IMR-90 (cell line): ENCODE measurements around the gene AXL. TPM values are rescaled to one million over a fixed set of nuclear protein-coding genes. Genes with fewer than 3 reads are reported as not detected.

Experiments
- ATAC-seq: fragments of 200-7000 bp; cut with Tn5 transposase; 2 replicates; pipeline ENCODE4 v1.9.1; 2020; ENCODE audit warnings: low read depth, mild to moderate bottlenecking, moderate library complexity
- BruUV-seq: library from RNA; stranded (reverse); fragments of 400-500 nt; replicated peaks from 2 replicates; lab custom pipeline; 2021; lab: Mats Ljungman, UMichigan
- CTCF ChIA-PET: fragments of 300-600 bp; formaldehyde crosslinking; extraction: SDS; loops from one replicate; lab custom pipeline; 2021; ENCODE audit warnings: antibody characterized with exemption; lab: Yijun Ruan, JAX
- POLR2A ChIA-PET: fragments of 300-600 bp; sonication (Branson Sonifier 250); formaldehyde crosslinking; loops from one replicate; lab custom pipeline; 2022; ENCODE audit warnings: antibody characterized with exemption; ENCODE audit not compliant: unreplicated experiment; lab: Charles Lee
- DNase-seq: peaks from one replicate; pipeline ENCODE4 v3.0.0; 2013
- H2AFZ ChIP-seq: replicated peaks from 2 replicates; pipeline ENCODE3; 2013; ENCODE audit warnings: low read length, mild to moderate bottlenecking; ENCODE audit not compliant: poor library complexity
- H2AK5ac ChIP-seq: 2 replicates; pipeline ENCODE4 v1.6.1; 2013; ENCODE audit warnings: low read depth, low read length, inconsistent platforms
- H2AK9ac ChIP-seq: replicated peaks from 2 replicates; pipeline ENCODE3; 2013; ENCODE audit warnings: mild to moderate bottlenecking, low read depth, low read length, moderate library complexity; ENCODE audit not compliant: poor library complexity
- H2BK120ac ChIP-seq: 2 replicates; pipeline ENCODE4 v1.6.1; 2013; ENCODE audit warnings: low read depth, low read length, inconsistent platforms
- H2BK15ac ChIP-seq: 3 replicates; pipeline ENCODE4 v1.6.1; 2013; ENCODE audit warnings: low read depth, low read length, inconsistent platforms
- H2BK20ac ChIP-seq: 2 replicates; pipeline ENCODE4 v1.6.1; 2013; ENCODE audit warnings: low read depth, mild to moderate bottlenecking, inconsistent platforms, low read length, moderate library complexity
- H2BK5ac ChIP-seq: 2 replicates; pipeline ENCODE4 v1.6.1; 2013; ENCODE audit warnings: mild to moderate bottlenecking, low read depth, low read length, inconsistent platforms; ENCODE audit not compliant: poor library complexity, severe bottlenecking
- H3K14ac ChIP-seq: replicated peaks from 2 replicates; pipeline ENCODE4 v1.6.1; 2013; ENCODE audit warnings: low read depth, low read length, inconsistent platforms
- H3K18ac ChIP-seq: 2 replicates; pipeline ENCODE4 v1.6.1; 2013; ENCODE audit warnings: low read depth, low read length, control low read depth
- H3K23ac ChIP-seq: 2 replicates; pipeline ENCODE4 v1.6.1; 2013; ENCODE audit warnings: low read depth, low read length, inconsistent platforms
- H3K27ac ChIP-seq: 2 replicates; pipeline ENCODE4 v1.5.1; 2013; ENCODE audit warnings: mild to moderate bottlenecking, control low read depth, low read length; ENCODE audit not compliant: insufficient read depth
- H3K27me3 ChIP-seq: 2 replicates; pipeline ENCODE4 v1.6.1; 2013; ENCODE audit warnings: low read length; ENCODE audit not compliant: control insufficient read depth, insufficient read depth
- H3K36me3 ChIP-seq: 2 replicates; pipeline ENCODE4 v1.6.1; 2013; ENCODE audit warnings: low read length, mixed read lengths; ENCODE audit not compliant: control insufficient read depth, insufficient read depth
- H3K4ac ChIP-seq: 2 replicates; pipeline ENCODE4 v1.6.1; 2013; ENCODE audit warnings: low read depth, low read length, inconsistent platforms
- H3K4me1 ChIP-seq: 2 replicates; pipeline ENCODE4 v1.6.1; 2013; ENCODE audit warnings: low read length, mixed read lengths; ENCODE audit not compliant: control insufficient read depth, insufficient read depth
- H3K4me2 ChIP-seq: 2 replicates; pipeline ENCODE4 v1.6.1; 2013; ENCODE audit warnings: low read depth, mild to moderate bottlenecking, control low read depth, low read length, moderate library complexity
- H3K4me3 ChIP-seq: 2 replicates; pipeline ENCODE4 v1.5.1; 2013; ENCODE audit warnings: low read depth, mild to moderate bottlenecking, control low read depth, low read length, moderate library complexity; ENCODE audit not compliant: insufficient read depth
- H3K56ac ChIP-seq: 2 replicates; pipeline ENCODE4 v1.6.1; 2013; ENCODE audit warnings: low read length, inconsistent platforms; ENCODE audit not compliant: insufficient read depth; ENCODE audit errors: extremely low read depth
- H3K79me1 ChIP-seq, 2 experiments: 2 replicates each; pipeline ENCODE4 v1.6.1; 2013; ENCODE audit warnings: low read length in 2 of 2, inconsistent platforms in 1 of 2, low read depth in 1 of 2
- H3K9ac ChIP-seq: 2 replicates; pipeline ENCODE4 v1.6.1; 2013; ENCODE audit warnings: low read depth, low read length, control low read depth
- H3K9me1 ChIP-seq: 2 replicates; pipeline ENCODE4 v1.6.1; 2013; ENCODE audit warnings: low read length, inconsistent platforms; ENCODE audit not compliant: insufficient read depth
- H3K9me3 ChIP-seq: 2 replicates; pipeline ENCODE4 v1.6.1; 2013; ENCODE audit warnings: low read length; ENCODE audit not compliant: control insufficient read depth, insufficient read depth
- H4K20me1 ChIP-seq: 2 replicates; pipeline ENCODE4 v1.6.1; 2013; ENCODE audit warnings: low read length, inconsistent platforms; ENCODE audit not compliant: insufficient read depth
- H4K5ac ChIP-seq: 2 replicates; pipeline ENCODE4 v1.6.1; 2013; ENCODE audit warnings: mild to moderate bottlenecking, low read depth, low read length, control low read depth
- H4K8ac ChIP-seq, 2 experiments: 2 replicates each; pipeline ENCODE4 v1.6.1; 2013; ENCODE audit warnings: low read depth in 2 of 2, low read length in 2 of 2, control low read depth in 1 of 2, inconsistent platforms in 1 of 2
- H4K91ac ChIP-seq: 2 replicates; pipeline ENCODE4 v1.6.1; 2013; ENCODE audit warnings: low read depth, low read length, inconsistent platforms; ENCODE audit not compliant: insufficient read depth
- BHLHE40 ChIP-seq: fragments of 150-350 bp; IDR thresholded peaks from 2 replicates; pipeline ENCODE4 v1.6.1; 2016; ENCODE audit warnings: mild to moderate bottlenecking, low read depth, low read length
- CEBPB ChIP-seq: IDR thresholded peaks from 2 replicates; pipeline ENCODE4 v1.6.1; 2012; ENCODE audit warnings: low read depth, low read length, improper control_type of control experiment
- CHD1 ChIP-seq: IDR thresholded peaks from 2 replicates; pipeline ENCODE4 v1.6.1; 2012; ENCODE audit warnings: low read depth, low read length, improper control_type of control experiment
- FOS ChIP-seq: fragments of 150-350 bp; IDR thresholded peaks from 2 replicates; pipeline ENCODE4 v1.6.1; 2016; ENCODE audit warnings: low read depth, low read length
- MAFK ChIP-seq: IDR thresholded peaks from 2 replicates; pipeline ENCODE4 v1.6.1; 2012; ENCODE audit warnings: low read depth, low read length, improper control_type of control experiment
- MAZ ChIP-seq: IDR thresholded peaks from 2 replicates; pipeline ENCODE4 v1.6.1; 2012; ENCODE audit warnings: low read depth, mild to moderate bottlenecking, low read length, improper control_type of control experiment, moderate library complexity, borderline replicate concordance
- MXI1 ChIP-seq: IDR thresholded peaks from 2 replicates; pipeline ENCODE4 v1.6.1; 2012; ENCODE audit warnings: low read depth, mild to moderate bottlenecking, low read length, moderate library complexity, borderline replicate concordance
- NFE2L2 ChIP-seq: fragments of 150-350 bp; IDR thresholded peaks from 2 replicates; pipeline ENCODE4 v1.6.1; 2016; ENCODE audit warnings: low read depth, mild to moderate bottlenecking, low read length
- POLR2A ChIP-seq: IDR thresholded peaks from 2 replicates; pipeline ENCODE4 v1.6.1; 2012; ENCODE audit warnings: mild to moderate bottlenecking, low read depth, low read length
- RAD21 ChIP-seq: IDR thresholded peaks from 2 replicates; pipeline ENCODE4 v1.6.1; 2012; ENCODE audit warnings: low read length, improper control_type of control experiment
- RCOR1 ChIP-seq: IDR thresholded peaks from 2 replicates; pipeline ENCODE4 v1.6.1; 2012; ENCODE audit warnings: mild to moderate bottlenecking, low read length, improper control_type of control experiment; ENCODE audit not compliant: insufficient replicate concordance
- RFX5 ChIP-seq: IDR thresholded peaks from 2 replicates; pipeline ENCODE4 v1.8.0; 2012; ENCODE audit warnings: low read depth, mild to moderate bottlenecking, low read length, moderate library complexity
- SMC3 ChIP-seq: fragments of 150-350 bp; IDR thresholded peaks from 2 replicates; pipeline ENCODE4 v1.6.1; 2016; ENCODE audit warnings: low read depth, mild to moderate bottlenecking, antibody characterized with exemption, low read length, moderate library complexity
- WGBS, 2 experiments: methylation state at CpG; one replicate each; pipeline versions ENCODE4 v1.1.5 to v1.1.7; 2013; ENCODE audit warnings: missing lambda C conversion rate in 2 of 2; ENCODE audit not compliant: insufficient read length in 1 of 2; ENCODE audit errors: extremely low coverage in 2 of 2; 5-methylcytosine and 5-hydroxymethylcytosine counted together
- dilution Hi-C: fragments of 300-500 bp; cut with HindIII; formaldehyde crosslinking; loops from one replicate; pipeline ENCODE4 v1.14.3; 2018; ENCODE audit warnings: low sequenced_read_pairs; ENCODE audit not compliant: unreplicated experiment
- in situ Hi-C: fragments of 300-500 bp; cut with MboI; formaldehyde crosslinking; loops from 3 replicates; pipeline ENCODE4 v1.14.3; 2019; ENCODE audit warnings: low sequenced_read_pairs, inconsistent platforms, mixed read lengths
- intact Hi-C: fragments of 100-400 bp; cut with micrococcal nuclease; formaldehyde crosslinking; loops from 2 replicates; pipeline ENCODE4 v1.10.0; 2022
- polyA plus RNA-seq, 3 experiments: library from polyadenylated mRNA; depleted of rRNA; stranded (reverse); fragments of >200 nt; gene quantifications; 2 replicates each; pipeline ENCODE4 v1.2.3, GENCODE V29; 2012; ENCODE audit warnings: low replicate concordance in 1 of 3
- total RNA-seq: library from RNA; depleted of rRNA; stranded (reverse); fragments of >200 nt; gene quantifications from 2 replicates; pipeline ENCODE4 v1.2.3, GENCODE V29; 2012
- TF ChIP-seq, protein P1 (sequence below): fragments of 150-350 bp; IDR thresholded peaks from 2 replicates; pipeline ENCODE4 v1.6.1; 2016; ENCODE audit warnings: low read depth, mild to moderate bottlenecking, low read length, moderate library complexity, borderline replicate concordance
- TF ChIP-seq, protein P2 (sequence below): conservative IDR thresholded peaks from 2 replicates; pipeline ENCODE4 v1.5.1; 2012; ENCODE audit warnings: mild to moderate bottlenecking, low read depth, low read length, improper control_type of control experiment
- TF ChIP-seq, protein P3 (sequence below): fragments of 150-350 bp; IDR thresholded peaks from 2 replicates; pipeline ENCODE4 v1.6.1; 2017; ENCODE audit warnings: mild to moderate bottlenecking, antibody characterized with exemption, low read length, low read depth

The AXL gene
- total and polyA plus RNA-seq, 2 of the 4 experiments (the other 2 are of a cell fraction) = 212 to 466 TPM

DNA sequence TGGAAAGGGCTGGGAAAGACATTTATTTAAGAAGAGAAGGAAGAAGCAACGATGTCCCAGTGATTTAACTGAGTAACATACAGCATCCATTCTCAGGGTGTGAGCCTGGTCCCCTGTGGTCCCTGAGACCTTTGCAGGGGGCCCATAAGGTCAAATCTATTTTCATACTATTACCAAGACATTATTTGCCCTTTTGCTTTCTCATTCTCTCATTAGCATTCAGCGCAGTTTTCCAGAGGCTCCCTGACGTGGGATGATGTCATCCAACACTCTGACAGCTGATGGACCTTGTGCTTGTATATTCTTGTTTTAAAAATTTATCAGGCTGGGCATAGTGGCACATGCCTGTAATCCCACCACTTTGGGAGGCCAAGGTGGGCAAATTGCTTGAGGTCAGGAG, 26.8 kb downstream of the AXL start:
- in situ Hi-C loops = no loop called here
- Histone ChIP-seq H2BK15ac (no peak overlapping the region), H3K9ac (no peak overlapping the region), H2BK5ac (no peak overlapping the region), H3K27me3 (no peaks in the 10 kb centered on the region), H4K8ac (no peak overlapping the region), H2AK9ac (no peak overlapping the region), H4K20me1 (peaks cover 35% of the 10 kb centered on the region), H3K4me2 (no peak overlapping the region), H3K27ac (no peak overlapping the region), H3K4ac (no peak overlapping the region), H4K91ac (no peak overlapping the region), H2AK5ac (no peak overlapping the region), H3K23ac (no peak overlapping the region), H3K4me3 (no peak overlapping the region), H4K5ac (no peak overlapping the region), H2BK20ac (no peak overlapping the region), H3K14ac (no peak overlapping the region), H3K79me1 (peaks cover 51 to 72% of the 10 kb centered on the region in 2 experiments), H3K9me3 (no peaks in the 10 kb centered on the region), H3K4me1 (no peaks in the 10 kb centered on the region), H3K18ac (no peak overlapping the region), H2BK120ac (no peak overlapping the region), H2AFZ (no peak overlapping the region), H3K36me3 (peaks cover 85% of the 10 kb centered on the region), H3K56ac (no peak overlapping the region), H3K9me1 (0 out of 2 replicates have a peak, but pooled peaks cover 4% of the 10 kb centered on the region)
- POLR2A ChIA-PET = interaction anchor here (0.6 kb wide), 1 partner anchor 313 kb away, joined by 4 read pairs; no protein-coding TSS in a partner anchor
- DNase-seq (no peak), ATAC-seq (no peak)
- intact Hi-C loops = no loop called here
- dilution Hi-C loops = no loop called here
- CTCF ChIA-PET = interaction anchor here (0.5 kb wide), 1 partner anchor 42 kb away, joined by 5 read pairs; no protein-coding TSS in a partner anchor
- WGBS, 2 experiments = no CpG with 5 or more reads among the region's 3 CpGs
- BruUV-seq = no TSS peak
- TF ChIP-seq NFE2L2 (no peak), MAFK (no peak), RFX5 (no peak), CHD1 (no peak), MAZ (no peak), CEBPB (no peak), SMC3 (no peak), RAD21 (no peak), BHLHE40 (no peak), FOS (no peak), RCOR1 (no peak), POLR2A (no peak), MXI1 (no peak)
- TF ChIP-seq, protein P1, sequence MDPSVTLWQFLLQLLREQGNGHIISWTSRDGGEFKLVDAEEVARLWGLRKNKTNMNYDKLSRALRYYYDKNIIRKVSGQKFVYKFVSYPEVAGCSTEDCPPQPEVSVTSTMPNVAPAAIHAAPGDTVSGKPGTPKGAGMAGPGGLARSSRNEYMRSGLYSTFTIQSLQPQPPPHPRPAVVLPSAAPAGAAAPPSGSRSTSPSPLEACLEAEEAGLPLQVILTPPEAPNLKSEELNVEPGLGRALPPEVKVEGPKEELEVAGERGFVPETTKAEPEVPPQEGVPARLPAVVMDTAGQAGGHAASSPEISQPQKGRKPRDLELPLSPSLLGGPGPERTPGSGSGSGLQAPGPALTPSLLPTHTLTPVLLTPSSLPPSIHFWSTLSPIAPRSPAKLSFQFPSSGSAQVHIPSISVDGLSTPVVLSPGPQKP = no peak
- TF ChIP-seq, protein P2, sequence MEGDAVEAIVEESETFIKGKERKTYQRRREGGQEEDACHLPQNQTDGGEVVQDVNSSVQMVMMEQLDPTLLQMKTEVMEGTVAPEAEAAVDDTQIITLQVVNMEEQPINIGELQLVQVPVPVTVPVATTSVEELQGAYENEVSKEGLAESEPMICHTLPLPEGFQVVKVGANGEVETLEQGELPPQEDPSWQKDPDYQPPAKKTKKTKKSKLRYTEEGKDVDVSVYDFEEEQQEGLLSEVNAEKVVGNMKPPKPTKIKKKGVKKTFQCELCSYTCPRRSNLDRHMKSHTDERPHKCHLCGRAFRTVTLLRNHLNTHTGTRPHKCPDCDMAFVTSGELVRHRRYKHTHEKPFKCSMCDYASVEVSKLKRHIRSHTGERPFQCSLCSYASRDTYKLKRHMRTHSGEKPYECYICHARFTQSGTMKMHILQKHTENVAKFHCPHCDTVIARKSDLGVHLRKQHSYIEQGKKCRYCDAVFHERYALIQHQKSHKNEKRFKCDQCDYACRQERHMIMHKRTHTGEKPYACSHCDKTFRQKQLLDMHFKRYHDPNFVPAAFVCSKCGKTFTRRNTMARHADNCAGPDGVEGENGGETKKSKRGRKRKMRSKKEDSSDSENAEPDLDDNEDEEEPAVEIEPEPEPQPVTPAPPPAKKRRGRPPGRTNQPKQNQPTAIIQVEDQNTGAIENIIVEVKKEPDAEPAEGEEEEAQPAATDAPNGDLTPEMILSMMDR = no peak
- TF ChIP-seq, protein P3, sequence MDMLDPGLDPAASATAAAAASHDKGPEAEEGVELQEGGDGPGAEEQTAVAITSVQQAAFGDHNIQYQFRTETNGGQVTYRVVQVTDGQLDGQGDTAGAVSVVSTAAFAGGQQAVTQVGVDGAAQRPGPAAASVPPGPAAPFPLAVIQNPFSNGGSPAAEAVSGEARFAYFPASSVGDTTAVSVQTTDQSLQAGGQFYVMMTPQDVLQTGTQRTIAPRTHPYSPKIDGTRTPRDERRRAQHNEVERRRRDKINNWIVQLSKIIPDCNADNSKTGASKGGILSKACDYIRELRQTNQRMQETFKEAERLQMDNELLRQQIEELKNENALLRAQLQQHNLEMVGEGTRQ = no peak
